ENCODE data around the gene SH3RF3.

Gene SH3RF3

DNA sequence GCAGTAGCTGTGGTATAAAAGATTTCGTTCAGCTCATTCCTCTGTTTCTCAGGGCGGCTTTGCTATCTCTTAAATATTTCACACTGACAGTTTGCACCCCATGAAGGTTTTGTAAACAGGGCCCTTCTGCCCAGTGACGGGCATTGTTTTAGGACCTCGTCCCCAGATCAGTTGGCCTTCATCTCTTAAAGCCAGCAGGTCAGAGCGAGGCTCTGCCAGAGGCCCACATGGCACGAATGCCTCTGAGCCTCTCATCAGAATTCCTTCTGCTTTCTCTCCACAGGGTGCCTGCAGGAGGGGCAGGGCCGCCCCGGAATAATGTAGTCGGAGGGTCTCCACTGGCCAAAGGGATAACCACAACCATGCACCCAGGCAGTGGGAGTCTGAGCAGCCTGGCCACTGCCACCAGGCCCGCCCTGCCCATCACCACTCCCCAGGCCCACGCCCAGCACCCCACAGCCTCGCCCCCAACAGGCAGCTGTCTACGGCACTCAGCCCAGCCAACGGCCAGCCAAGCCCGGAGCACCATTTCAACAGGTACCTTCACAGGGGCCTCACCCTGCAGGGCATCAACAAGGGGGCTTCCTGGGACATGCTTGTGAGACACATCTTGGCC is 307.7 kb downstream of the SH3RF3 start:
- DNase-seq (ENCODE audit: low spot score) = no peak

- no peak for DNase-seq (ENCODE audit: low spot score)
These were observed 308.5 kb downstream of the SH3RF3 start for GRCh38 chr2:109437325-109438090.

GRCh38 chr2:109438146-109438545 is 309.1 kb downstream of the SH3RF3 start:
- DNase-seq (ENCODE audit: low spot score) = no peak

- no peak for DNase-seq (ENCODE audit: low spot score)
These were observed 309.9 kb downstream of the SH3RF3 start for GRCh38 chr2:109438773-109439389.

DNA sequence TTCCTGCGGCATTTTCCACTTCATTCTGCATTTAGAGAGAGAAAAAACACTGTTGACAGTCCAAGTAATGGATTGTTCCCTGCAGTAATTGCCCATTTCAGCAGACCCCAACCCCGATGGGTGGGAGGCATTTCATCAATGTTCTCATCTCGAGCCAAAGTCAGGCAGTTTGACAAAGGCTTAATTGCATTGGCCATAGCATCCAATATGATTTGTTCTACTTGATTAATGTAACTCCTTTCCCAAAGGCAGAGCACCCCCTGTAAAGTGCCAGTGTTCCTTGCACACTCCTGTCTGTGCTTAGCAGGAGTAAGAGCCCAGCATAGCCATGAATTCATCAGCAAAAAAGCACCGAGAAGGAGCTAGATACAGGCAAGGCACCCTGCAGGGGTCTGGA is 310.4 kb downstream of the SH3RF3 start:
- DNase-seq (ENCODE audit: low spot score) = no peak

DNA sequence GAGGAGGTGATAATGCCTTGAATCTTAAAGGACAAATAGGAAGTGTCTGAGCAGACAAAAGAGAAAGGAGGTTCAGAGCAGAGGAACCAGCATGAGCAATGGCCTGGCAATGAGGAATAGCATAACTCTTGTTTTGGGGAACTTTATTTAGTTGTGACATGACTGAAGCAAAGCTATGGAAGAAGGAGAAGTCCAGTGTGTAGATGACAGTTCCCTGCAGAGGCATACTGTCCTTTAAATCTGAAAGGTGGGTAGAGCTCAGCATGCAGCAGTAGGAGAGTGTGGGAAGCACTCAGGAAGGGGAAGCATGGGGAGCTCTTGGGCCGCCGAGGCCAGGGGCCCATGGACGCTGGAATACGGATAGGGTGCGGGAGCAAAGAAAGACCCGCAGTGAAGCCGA is 311.0 kb downstream of the SH3RF3 start:
- peak; percentile 5 for DNase-seq (ENCODE audit: low spot score)

GRCh38 chr2:109440499-109441156 is 311.6 kb downstream of the SH3RF3 start:
- DNase-seq (ENCODE audit: low spot score) = peak; percentile 14

DNA sequence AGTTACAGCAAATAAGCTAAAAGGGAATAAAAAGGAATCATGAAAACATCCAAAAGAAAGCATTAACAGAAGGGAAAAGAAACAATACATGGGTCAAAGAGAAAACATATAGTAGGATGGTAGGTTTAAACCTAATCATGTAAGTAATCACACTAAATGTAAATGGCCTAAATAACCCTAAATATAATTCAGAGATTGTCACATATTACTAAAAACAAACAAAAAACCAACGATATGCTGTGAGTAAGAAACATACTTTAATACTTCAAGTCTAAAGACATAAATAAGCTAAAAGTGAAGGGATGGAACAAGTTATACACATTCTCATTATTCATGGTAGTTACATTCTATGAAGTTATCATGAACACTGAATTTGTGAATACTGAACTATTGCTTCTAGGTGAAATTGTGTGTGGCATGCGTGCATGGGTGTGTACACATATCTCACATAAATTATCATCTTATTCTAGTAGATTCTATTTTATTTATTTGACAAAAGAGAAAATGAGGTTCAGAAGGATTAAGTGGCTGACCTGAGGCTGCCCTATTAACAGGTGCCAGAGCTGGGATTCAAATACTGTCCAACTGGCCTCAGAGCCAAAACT is 313.8 kb downstream of the SH3RF3 start:
- no peak for DNase-seq (ENCODE audit: low spot score)

- no peak for DNase-seq (ENCODE audit: low spot score)
These were observed 315.9 kb downstream of the SH3RF3 start for GRCh38 chr2:109444916-109445315.

- peak; percentile 61 for DNase-seq (ENCODE audit: low spot score)
These were observed 317.5 kb downstream of the SH3RF3 start for GRCh38 chr2:109446278-109447131.

- DNase-seq (ENCODE audit: low spot score) = peak; percentile 63
These were observed 318.3 kb downstream of the SH3RF3 start for GRCh38 chr2:109447251-109447661.

- DNase-seq (ENCODE audit: low spot score) = peak; percentile 44
These were observed 318.8 kb downstream of the SH3RF3 start for GRCh38 chr2:109447776-109448175.

DNA sequence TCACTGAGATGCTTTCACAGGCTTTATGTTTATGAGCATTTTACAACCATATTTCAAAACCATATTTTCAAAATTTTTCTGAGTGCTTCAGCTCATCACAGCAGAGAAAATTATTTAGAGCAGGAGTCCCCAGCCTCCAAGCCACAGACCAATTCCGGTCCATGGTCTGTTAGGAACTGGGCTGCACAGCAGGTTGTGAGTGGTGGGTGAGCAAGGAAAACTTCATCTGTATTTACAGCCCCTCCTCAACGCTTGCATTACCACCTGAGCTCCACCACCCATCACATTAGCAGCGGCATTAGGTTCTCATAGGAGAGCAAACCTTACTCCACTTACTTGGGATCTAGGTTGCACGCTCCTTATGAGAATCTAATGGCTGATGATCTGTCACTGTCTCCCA is 319.2 kb downstream of the SH3RF3 start:
- peak; percentile 53 for DNase-seq (ENCODE audit: low spot score)

DNA sequence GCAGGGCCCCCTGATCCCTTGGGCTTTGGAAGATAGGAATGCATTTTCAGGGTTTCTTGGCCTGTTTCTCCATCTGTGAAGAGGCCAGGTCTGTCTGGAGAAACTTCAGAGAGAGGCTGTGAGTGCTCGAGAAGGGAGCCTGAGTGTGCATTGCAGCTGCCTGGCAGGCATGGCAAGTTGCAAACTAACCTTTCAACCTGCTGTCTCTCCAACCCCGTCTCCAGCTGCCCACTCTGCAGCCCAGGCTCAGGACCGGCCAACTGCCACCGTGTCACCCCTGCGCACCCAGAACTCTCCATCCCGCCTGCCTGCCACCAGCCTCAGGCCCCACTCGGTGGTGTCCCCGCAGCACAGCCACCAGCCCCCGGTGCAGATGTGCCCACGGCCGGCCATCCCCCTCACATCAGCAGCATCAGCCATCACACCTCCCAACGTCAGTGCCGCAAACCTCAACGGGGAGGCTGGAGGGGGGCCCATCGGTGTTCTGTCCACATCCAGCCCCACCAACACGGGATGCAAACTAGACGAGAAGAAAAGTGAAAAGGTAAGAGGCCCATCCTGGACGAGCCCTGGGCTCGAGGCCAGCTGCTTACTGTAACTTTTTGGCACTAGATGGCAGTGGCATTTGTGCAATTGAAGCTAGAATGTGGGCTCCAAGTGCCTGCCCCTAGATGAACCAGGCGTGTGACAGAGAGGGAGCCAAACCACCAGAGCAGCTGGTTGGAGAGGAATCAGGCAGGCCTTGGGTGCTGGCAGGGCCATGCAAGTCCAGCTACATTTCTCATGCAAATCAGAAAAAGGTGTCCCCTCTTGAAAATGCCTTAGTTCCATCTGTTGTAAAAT is 320.2 kb downstream of the SH3RF3 start:
- peak; percentile 62 for DNase-seq (ENCODE audit: low spot score)

- DNase-seq (ENCODE audit: low spot score) = peak; percentile 33
These were observed 321.7 kb downstream of the SH3RF3 start for GRCh38 chr2:109450574-109451273.

- peak; percentile 9 for DNase-seq (ENCODE audit: low spot score)
These were observed 322.7 kb downstream of the SH3RF3 start for GRCh38 chr2:109451671-109452070.

GRCh38 chr2:109452318-109453305 is 323.6 kb downstream of the SH3RF3 start:
- peak; percentile 60 for DNase-seq (ENCODE audit: low spot score)

DNA sequence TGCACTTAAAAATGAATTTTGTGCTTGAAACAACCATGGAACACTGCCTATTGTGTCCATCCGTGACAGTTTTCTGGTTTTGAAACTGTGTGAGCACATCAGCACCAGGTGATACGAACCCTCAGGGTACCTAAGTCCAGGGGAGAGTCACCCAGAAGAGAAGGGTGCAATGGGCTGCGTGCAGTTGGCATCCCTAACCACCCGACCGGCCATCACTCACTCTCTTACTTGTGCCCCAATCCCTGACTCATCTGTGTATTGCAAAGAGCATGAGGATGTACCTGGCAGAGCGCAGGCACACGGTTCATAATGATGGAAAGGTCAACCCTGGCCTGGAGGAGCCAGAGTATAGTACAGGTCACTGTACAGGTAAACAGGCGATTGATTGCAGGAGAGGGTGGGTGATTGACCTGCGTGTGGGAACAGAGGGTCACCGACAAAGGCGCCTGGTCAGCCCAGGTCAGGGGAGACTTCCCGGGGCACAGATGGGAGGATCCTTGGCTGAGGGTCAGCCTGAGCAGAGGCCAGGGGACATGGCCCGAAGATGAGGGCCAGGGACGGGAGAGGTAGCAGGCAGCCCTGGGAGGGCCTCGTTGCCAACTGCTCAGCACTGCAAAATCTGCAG is 324.5 kb downstream of the SH3RF3 start:
- peak; percentile 50 for DNase-seq (ENCODE audit: low spot score)
